Activated CD4-positive, alpha-beta T cell treated with anti-CD3 and anti-CD28 coated beads, Interleukin-10, Interleukin-2, amounts not matched to agents 100 ng/mL and 50 ng/mL, durations not matched to agents 16 hours and 8 hours (primary cell): ENCODE measurements around the gene B4GALT1.
A peak's percentile ranks its signal among the peaks of the same experiment; 100 is the strongest.
"Not testable (repeated sequence)": the region's sequence is repeated elsewhere in the genome, so short reads cannot be mapped to it uniquely, and the experiment has no call there.

Experiments
- DNase-seq: peaks from one replicate; pipeline ENCODE4 v3.0.0-alpha.2; 2020

B4GALT1 gene

GRCh38 chr9:33092634-33093033, 74.5 kb downstream of the B4GALT1 start:
- DNase-seq: no peak

- not testable (repeated sequence) for DNase-seq
Measured at GRCh38 chr9:33085672-33086071, 81.5 kb downstream of the B4GALT1 start.

- DNase-seq: peak; percentile 34
Measured at GRCh38 chr9:33082538-33083326, 84.4 kb downstream of the B4GALT1 start.

- DNase-seq: no peak
Measured at GRCh38 chr9:33082128-33082527, 85.0 kb downstream of the B4GALT1 start.

- peak; percentile 90 for DNase-seq
Measured at GRCh38 chr9:33081128-33081851, 85.8 kb downstream of the B4GALT1 start.

GRCh38 chr9:33080534-33080933, 86.6 kb downstream of the B4GALT1 start:
- peak; percentile 27 for DNase-seq

- DNase-seq: peak; percentile 98
Measured at GRCh38 chr9:33076046-33077004, 90.8 kb downstream of the B4GALT1 start, which contains the start of gene SMU1. Gene SMU1 (minus strand): TSS chr9:33076674. CDS start chr9:33076608, 66 bp downstream.

- no peak for DNase-seq
Measured at GRCh38 chr9:33068991-33069390, 98.1 kb downstream of the B4GALT1 start.

- DNase-seq: no peak
Measured at GRCh38 chr9:33065157-33066076, 101.7 kb downstream of the B4GALT1 start.
